ENCODE results near the gene PRKAA1.

- TF ChIP-seq CTCF (IDR thresholded peaks at IDR 0.05; ENCODE audit: borderline replicate concordance, extremely low read depth, low read length, poor library complexity, severe bottlenecking) (no peak), EZH2 (IDR thresholded peaks at IDR 0.05; ENCODE audit: borderline replicate concordance, low read depth, low read length, severe bottlenecking) (no peak)
These were observed 28.5 kb upstream of the PRKAA1 start for GRCh38 chr5:40826489-40827187.
